NCI-H446 (cell line): ENCODE results near the gene TAX1BP1.
A peak's percentile ranks its signal among the peaks of the same experiment; 100 is the strongest.

Experiments
- DNase-seq, 2 experiments: peaks; one replicate each; lab custom pipeline; 2025; lab: John Stamatoyannopoulos, UW

TAX1BP1 gene

DNA sequence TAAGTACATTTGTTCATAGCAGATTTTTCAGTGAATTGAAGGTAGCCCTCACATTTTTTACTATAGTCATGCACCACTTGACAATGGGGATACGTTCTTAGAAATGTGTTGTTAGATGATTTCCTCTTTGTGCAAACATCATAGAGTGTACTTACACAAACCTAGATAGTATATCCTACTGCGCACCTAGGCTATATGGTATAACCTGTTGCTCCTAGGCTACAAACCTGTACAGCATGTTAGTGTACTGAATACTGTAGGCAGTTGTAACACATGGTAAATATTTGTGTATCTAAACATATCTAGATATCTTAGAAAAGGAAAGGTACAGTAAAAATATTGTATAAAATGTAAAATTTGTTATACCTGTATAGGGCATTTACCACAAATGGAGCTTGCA is 41.2 kb downstream of the TAX1BP1 start:
- DNase-seq = no peak

DNA sequence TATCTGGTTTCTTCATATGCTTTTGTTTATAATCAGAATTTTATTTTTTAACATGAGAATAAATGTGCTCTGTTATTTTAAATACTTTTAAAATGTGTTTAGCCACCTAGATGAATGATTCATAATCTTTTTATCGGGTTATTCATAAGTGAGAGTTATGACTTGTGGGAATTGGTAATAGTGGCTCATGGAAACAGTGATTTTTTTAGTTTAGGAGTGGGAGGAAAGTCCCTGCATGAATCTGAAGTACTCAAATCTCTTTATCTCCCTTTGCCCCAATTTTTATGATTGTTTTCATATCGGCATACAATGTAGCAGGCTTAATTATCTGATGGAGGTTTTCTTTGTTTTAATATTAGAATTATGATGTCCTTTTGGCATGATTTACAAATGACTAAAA is 42.9 kb downstream of the TAX1BP1 start:
- no peak for DNase-seq

DNA sequence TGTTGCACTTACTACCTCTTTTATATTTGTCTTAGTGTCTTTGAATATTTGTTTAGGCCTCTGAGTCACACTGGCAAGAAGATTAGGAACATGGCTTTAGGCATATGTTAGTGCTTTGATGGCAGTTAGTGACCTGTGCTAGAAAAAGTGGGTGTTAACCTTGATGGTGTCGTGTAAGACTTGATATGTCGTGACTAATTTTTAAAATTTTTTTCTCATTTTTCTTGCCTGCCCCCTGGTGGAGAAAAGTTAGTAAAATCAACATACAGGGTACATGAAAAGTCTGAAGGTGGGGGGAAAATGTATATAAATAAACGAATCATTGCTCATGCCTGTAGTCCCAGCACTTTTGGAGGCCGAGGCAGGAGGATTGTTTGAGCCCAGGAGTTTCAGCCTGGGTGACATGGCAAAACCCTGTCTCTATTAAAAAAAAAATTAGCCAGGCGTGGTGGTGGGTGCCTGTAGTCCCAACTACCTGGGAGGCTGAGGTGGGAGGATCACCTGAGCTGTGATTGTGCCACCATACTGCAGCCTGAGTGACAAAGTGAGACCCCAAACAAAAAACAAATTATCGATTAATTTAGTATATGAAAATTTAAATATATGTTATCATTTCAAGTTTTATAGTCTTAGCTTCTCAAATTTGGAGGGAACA is 44.6 kb downstream of the TAX1BP1 start:
- peak; percentile 23 to 54 for DNase-seq

DNA sequence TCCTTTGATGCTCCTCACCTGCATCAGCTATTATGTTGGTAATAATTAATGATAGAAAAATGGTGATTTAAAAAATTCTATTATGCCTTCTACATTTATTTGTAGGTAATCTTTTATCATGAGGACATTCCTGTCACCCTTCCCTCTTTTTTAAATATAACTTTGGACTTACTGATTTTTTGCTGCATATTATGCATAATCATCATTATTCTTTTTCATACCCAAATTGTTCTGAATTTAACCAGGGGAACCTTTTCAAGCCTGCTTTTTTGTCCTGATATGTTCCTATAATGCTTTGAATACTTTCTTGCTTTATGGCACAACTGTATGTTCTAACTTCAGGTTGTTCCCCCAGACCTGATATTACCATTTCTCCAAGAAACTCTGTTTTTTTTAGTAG is 48.5 kb downstream of the TAX1BP1 start:
- DNase-seq = no peak

DNA sequence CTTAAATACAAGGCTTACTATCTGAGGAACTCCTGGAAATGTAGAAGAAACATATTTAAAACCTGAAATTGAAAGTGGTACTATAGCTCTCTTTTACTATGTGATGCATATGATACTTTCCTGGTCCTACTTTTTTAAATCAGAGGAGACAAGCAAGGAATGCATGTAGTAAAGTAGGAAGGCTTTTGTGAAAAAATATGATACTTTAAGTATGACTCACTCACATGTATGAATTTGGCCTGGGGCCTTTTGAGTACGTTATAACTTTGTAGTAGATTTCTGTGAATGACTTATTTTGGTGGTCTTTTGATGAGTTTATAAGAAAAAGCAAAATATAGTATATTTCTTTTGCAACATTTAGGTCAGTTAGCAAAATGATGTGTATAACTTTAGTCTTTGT is 53.8 kb downstream of the TAX1BP1 start:
- DNase-seq = no peak

DNA sequence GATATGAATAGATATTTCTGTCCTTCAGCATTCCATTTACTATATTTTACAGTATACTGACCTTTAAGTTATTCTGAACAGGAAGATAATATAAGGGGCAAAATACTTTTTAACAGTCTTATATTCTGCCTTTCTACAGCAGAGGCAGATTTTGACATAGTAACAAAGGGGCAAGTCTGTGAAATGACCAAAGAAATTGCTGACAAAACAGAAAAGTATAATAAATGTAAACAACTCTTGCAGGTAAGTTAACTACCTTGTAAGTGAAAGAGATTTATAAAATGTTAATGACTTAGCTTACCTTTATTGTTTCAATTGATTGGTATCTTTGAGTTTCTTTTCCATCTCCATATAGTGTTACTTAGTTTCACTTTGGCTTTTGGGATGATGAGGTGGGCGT is 56.0 kb downstream of the TAX1BP1 start:
- DNase-seq = no peak

DNA sequence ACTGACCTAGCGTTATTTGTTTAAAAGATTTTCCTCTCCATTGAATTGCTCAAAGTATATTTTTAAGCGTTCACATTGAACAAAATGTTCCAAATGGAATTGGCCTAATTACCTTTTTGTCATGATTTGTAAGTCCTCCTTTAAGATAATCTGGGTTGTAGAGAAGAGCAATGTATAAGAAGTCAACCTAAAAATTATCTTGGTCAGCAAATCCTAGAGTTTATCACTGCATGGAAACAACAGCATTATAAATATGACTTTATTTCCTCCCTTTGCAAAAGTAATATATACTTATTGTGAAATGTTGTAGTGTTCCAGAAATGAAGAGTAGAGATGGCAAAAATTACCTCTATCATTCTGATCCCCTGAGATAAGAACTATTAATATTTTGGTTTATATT is 59.2 kb downstream of the TAX1BP1 start:
- DNase-seq = no peak

DNA sequence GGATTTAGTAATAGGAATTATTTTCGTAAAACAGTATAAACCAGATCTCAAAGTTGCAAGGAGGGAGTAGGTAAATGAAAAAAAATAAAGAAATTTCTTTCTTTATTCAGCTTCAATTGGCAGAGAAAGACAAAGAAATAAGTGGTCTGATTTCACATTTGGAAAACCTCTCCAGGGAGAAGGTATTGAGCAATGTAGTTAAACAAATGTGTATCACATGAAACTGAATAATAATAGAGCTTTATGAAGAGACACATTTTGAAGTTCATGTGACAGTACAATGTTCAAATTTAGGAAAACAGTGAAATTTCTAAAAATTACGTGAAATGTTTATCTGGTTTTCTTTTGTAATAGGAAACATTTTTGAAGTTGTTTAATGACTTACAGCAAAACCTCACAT is 63.0 kb downstream of the TAX1BP1 start:
- DNase-seq = no peak

DNA sequence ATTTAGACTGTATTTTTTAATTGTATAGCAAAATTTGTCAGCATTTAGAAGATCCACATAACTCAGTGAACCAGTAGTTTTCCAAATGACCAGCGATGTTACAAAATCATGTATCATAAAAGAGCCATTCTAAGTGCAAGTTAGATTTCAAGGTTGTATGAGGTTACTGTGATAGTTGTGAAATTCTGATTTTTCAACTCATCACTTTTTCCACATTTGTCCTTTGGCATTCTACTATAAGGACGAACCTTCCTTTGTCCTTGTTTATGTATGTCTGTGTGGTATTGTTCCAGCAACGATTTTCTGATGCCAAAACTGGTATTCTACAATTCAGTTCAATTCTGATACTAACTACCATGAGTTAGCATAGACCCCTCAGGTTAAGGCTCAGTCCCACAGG is 64.2 kb downstream of the TAX1BP1 start:
- no peak for DNase-seq

DNA sequence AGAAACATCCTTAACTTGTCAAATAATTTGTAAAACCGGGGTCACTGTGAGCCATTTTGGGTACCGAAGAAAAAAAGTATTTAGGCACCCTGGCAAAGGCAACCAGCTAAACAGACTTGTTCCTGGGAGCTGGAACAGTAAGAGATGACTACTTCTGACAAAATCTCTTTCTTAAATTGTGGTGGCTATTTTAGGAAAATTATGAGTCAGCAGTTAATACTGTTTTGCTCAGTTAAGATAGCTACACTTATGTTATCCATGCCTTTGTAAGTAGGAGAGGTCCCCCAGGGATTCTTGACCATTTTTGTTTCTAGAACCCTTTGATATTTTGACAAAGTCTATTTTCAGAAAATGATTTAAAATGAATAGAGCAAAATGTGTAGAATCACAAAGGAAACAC is 68.7 kb downstream of the TAX1BP1 start:
- DNase-seq = no peak

DNA sequence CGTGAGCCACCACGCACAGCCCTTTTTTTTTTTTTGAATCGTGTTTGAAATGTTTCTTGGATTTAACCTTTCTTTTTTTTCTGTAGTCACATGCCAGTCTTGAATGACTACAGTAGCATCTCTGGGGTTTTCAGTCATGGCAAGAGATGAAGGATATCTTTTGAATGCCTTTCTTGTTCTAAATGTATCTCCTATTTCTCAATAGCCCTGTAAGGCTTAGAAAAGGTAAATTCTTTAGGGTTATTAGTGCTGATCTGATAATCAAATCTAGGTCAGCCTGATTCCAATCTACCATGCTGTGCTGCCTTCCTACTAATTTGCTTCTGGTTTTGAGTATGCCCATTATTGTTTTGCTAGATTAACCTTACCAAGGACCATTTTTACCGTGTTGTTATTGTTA is 70.2 kb downstream of the TAX1BP1 start:
- no peak for DNase-seq

DNA sequence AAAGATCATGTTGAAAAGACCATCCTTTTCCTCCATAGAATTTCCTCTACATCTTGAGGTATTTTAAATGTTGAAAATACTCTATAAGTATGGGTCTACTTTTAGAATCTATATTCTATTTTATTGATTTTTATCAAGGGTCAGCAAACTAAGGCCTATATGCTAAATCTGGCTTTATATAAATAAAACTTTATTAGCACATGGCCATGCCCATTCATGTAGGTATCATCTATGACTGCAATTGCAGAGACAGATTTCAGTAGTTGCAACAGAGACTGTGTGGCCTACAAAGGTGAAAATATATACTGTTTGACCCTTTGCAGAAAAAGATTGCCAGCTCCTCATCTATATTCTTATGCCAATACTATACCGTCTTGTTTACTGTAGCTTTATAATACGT is 72.7 kb downstream of the TAX1BP1 start:
- no peak for DNase-seq

DNA sequence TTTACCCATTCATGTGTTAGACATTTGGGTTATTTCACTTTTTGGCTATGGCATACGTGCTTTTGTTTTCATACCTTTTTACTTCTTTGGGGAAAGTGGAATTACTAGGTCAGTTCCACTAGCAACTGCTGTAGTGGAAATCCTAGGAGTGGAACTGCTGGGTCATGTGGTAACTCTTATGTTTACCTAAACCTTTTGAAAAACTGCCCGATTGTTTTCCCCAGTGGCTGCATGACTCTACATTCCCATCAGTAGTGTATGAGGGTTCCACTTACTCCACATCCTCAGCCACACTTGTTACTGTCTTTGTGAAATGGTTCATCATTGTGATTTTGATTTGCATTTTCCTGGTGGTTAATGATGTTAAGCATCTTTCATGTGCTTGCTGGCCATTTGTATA is 82.3 kb downstream of the TAX1BP1 start:
- DNase-seq = no peak

DNA sequence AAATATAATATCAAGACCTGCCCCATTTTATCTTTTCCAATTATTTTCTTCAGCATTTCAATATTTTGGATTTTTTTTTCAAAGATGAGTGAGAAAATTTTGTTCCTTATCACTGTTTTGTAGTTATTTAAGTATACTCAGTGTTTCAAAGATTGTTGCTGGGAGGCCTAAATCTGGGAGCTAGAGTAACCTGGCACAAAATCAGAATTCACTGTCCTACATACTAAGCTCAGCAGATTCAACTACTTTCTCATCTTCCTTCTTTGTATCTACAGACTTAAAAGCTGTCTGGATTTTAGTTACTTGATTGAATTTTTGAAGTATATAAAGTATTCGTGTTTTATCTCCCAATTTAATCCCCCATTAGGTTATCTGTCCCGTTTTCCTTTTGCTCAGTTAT is 85.9 kb downstream of the TAX1BP1 start:
- DNase-seq = no peak

DNA sequence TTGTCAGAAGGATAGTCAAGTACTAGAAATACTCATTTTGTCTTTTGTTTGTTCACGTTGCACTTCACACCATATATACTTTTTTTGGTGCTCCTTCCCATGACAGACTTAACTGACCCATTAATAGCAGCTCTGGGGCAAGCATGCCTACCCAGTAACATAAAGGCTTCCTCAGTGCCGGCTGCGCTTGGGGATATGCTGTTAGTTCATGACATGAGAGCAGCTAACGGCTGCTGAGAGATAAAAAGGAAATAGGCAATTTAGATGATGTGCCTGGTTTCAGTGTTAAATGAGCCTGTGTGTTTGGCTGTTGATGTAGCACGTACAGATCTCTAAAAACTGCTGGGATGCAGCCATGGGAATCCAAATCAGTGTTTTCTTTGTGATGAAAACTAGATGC is 86.4 kb downstream of the TAX1BP1 start:
- no peak for DNase-seq

DNA sequence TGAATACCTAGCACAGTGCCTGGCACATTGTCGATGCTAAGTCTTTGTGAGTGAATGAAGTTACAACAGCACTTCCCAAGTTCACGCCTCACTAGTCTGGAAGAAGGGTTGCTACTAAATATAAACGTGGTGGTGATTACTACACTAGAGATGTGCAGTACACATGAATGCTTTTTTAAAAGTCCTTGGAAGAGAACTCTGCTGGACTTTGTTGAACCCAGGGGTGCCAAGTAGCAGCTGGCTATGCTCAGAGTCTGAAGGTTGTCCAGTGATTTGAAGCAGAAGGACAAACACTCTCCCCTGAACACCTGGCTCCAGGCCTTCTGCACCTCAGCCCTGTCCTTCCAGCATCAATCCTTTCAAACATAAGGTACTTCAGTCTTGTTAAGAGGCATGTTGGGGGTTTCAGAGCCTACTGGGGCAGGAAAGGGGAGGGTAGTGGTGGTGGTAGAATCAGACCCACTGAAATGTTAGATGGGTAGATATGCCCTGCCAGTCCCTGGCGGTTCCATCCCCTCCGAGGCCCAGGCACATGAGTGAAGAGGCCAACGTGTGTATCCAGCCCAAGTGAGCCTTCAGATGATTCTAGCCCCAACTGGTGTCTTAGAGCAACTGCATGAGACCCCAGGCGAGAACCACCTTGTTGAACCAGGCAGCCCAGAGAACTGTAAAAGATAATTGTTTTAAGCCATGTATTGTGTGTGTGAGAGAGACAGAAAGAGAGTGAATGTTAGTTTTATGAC is 94.4 kb downstream of the TAX1BP1 start:
- peak in 1 of 2 experiments; percentile 22 for DNase-seq

DNA sequence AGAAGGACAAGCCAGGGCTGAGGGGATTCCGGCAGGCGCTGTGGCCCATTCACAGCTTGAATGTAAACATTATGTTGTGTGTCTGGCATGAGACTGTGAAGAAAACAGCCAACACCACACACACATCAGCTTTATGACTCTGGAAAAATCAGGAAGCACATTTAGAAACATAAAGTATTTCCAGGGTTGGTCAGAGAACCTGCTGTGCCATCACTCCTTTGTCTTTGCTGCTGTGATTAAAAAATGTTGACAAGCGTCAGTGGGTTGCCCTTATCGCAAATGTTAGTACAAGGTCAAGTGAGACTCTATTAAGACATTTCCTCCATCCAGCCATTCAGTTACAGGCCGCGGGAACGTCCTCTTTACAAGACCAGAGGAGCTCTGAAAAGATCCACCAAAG is 95.4 kb downstream of the TAX1BP1 start:
- no peak for DNase-seq

DNA sequence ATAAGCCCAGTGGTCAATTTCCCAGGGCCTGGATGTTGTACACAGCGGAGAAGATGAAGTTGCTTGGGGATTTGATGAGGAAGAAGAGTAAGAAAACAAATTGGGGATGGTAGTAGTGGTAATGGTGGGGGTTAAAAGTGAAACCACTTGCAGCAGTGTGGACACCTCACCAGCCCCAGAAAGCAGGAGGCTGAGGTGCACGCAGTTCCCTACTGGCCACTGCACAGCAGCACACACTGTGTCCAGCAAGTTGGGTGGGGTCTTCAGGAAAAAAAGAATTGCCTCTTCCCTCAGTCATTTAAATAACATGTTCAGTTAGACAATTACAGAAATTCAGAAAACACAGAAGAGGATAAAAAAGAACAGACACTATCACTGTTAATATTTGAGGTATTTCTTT is 96.6 kb downstream of the TAX1BP1 start:
- no peak for DNase-seq

DNA sequence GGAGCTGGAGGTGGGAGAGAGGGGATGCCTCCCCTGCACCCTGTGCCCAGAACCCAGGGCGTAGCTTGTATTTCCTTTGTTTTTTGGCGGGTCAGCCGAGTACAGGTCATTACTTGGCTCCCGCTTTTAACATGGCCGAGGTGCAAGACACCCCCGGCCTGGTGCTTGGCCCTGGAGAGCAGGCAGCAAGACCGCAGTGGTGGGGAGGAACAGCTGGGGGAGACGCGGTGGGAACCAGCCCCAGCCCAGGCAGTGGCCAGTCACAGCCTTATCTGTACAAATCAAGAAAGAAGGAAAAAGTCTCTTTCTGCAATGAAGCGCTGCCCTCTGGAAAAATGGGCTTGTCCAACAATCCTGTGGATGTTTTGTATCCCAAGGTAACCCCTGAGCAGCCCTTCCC is 99.1 kb downstream of the TAX1BP1 start:
- no peak for DNase-seq

DNA sequence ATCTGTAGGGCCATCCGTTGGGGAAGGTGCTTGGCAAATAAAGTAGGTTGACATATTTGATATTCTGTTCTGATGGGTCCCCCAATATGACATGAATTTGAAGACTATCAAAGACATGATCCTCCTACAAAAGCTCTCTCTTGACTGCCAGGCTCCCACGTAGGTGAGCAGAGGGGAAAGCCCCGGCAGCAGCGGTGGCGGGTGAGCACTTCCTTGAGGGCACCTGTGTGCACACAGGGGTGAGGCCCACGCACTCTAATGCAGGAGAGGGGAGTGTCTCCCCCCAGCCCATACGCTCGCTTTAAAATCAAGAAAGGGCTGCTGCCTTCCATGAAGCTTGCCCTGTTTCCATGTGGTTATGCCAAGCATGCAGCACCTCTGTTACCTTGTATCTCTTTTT is 100.4 kb downstream of the TAX1BP1 start:
- DNase-seq = no peak

DNA sequence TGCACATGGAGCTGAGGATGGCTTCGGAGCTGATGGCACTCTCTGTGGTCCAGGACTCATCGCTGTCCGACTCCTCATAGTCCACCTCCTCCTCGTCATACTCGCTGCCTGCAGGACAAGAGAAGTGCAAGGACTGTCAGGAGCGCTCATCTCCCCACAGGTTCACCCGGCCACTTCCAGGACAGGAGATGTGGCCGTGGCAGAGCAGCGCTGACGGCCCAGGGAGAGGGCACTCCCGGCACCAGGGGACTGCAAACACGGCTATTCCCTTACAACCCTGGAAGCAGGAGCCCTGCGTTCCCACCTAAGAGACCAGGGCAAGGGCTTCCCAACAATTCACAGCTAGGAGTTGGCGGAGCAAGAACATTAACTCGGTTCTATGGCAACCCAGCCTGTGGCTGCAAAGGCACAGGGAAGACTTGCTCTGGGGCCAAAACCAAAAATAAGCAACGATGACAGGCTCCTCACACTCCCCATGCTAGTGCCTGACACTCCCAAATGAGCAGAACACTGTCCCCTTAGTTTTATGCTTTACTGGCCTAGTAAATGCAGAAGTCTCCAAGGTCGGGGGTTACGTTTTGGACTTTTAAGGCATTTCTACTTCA is 100.9 kb downstream of the TAX1BP1 start:
- no peak for DNase-seq

DNA sequence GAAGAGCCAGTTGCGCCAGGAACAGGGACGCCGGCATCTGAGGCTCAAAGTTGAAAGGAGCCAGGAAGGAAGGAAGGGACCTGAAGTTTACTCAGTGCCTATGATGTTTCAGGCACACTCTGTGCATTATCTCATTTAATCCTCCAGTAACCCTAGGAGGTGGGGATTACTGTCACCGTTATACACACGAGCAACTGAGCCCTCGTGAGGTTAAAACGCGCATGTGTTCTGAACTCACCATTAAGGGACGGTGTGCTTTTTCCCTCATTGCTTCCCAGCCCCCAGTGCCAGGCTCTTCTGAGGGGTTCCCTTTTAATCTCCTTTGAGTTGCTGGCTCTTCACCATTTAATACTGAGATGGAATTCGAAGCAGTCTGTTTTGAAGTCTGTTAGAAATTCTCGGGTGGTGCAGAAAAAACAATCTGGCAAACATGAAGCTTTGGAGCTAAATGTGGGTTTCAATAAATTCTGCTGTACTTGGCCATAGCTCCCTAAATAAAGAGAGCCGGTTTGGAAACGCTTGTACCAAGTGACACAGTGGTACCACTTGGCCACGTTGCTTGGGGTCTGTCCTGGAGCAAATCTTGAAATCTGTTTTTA is 102.2 kb downstream of the TAX1BP1 start:
- no peak for DNase-seq

DNA sequence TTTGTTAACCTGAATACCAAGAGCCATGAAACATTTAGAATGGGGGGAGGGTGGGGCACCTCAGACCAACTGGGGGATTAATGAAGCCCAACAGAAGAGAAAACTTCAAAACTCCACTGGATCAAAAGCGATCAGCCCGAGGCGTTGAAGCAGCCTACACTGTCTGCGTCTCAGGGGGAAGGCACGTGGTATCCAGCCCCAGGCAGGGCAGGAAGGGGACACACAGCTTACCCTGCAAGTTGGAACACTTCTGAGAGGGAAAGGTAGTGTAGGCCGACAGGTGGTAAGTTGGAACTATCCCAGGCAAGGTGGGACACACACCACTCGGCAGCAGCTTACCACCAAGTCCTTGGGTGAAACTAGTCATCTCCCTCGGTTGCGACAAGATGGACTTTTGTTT is 102.9 kb downstream of the TAX1BP1 start:
- DNase-seq = no peak
